Caco-2 (cell line): ENCODE measurements around the gene REPIN1. TPM values are rescaled to one million over a fixed set of nuclear protein-coding genes. Genes with fewer than 3 reads are reported as not detected.

Experiments used
- BruUV-seq: library from RNA; stranded (reverse); fragments of 400-500 nt; replicated peaks from 2 replicates; lab custom pipeline; 2021; lab: Mats Ljungman, UMichigan
- CTCF ChIA-PET: fragments of 300-600 bp; sonication (Branson Sonifier 250); formaldehyde crosslinking; loops from one replicate; lab custom pipeline; 2022; ENCODE audit warnings: antibody characterized with exemption; lab: Charles Lee
- POLR2A ChIA-PET: fragments of 300-600 bp; sonication (Branson Sonifier 250); formaldehyde crosslinking; loops from one replicate; lab custom pipeline; 2022; ENCODE audit warnings: antibody characterized with exemption; lab: Charles Lee
- DNase-seq, 2 experiments: peaks; one replicate each; pipeline versions ENCODE4 v3.0.0 to v3.0.0-alpha.2; 2020 to 2022
- H3K27me3 ChIP-seq: replicated peaks from 2 replicates; pipeline ENCODE4 v1.6.0; 2011; ENCODE audit warnings: low read length; ENCODE audit not compliant: control insufficient read depth, insufficient read depth
- H3K36me3 ChIP-seq: 2 replicates; pipeline ENCODE4 v1.5.1; 2011; ENCODE audit warnings: low read length; ENCODE audit not compliant: control insufficient read depth, insufficient read depth
- H3K4me1 ChIP-seq: fragments of 250-450 bp; sonication (Bioruptor Pico); 2 replicates; pipeline ENCODE4 v1.5.1; 2020; ENCODE audit warnings: mild to moderate bottlenecking
- H3K4me3 ChIP-seq: 2 replicates; pipeline ENCODE4 v1.5.1; 2011; ENCODE audit warnings: low read depth, mild to moderate bottlenecking, control low read depth, low read length
- H3K9me3 ChIP-seq: fragments of 250-450 bp; sonication (Bioruptor Pico); 2 replicates; pipeline ENCODE4 v1.5.1; 2020; ENCODE audit warnings: mild to moderate bottlenecking, moderate library complexity
- H3K27ac Mint-ChIP-seq: one replicate; pipeline ENCODE4 v1.8.0; 2022; ENCODE audit warnings: mixed read lengths; ENCODE audit not compliant: unreplicated experiment
- H3K27me3 Mint-ChIP-seq: one replicate; pipeline ENCODE4 v1.8.0; 2022; ENCODE audit warnings: mixed read lengths; ENCODE audit not compliant: insufficient read depth, unreplicated experiment
- H3K36me3 Mint-ChIP-seq: one replicate; pipeline ENCODE4 v1.8.0; 2022; ENCODE audit warnings: mild to moderate bottlenecking, mixed read lengths; ENCODE audit not compliant: insufficient read depth, unreplicated experiment
- H3K4me1 Mint-ChIP-seq: one replicate; pipeline ENCODE4 v1.8.0; 2022; ENCODE audit warnings: low read depth, mixed read lengths; ENCODE audit not compliant: unreplicated experiment
- H3K4me3 Mint-ChIP-seq: one replicate; pipeline ENCODE4 v1.8.0; 2022; ENCODE audit warnings: mild to moderate bottlenecking, moderate library complexity, mixed read lengths; ENCODE audit not compliant: unreplicated experiment
- H3K9me3 Mint-ChIP-seq: one replicate; pipeline ENCODE4 v1.8.0; 2022; ENCODE audit warnings: mixed read lengths; ENCODE audit not compliant: unreplicated experiment
- intact Hi-C: fragments of 100-400 bp; cut with micrococcal nuclease; formaldehyde crosslinking; loops from one replicate; pipeline ENCODE4 v1.10.0; 2022; ENCODE audit not compliant: unreplicated experiment
- total RNA-seq: library from RNA; stranded (reverse); gene quantifications from 2 replicates; pipeline ENCODE4 v1.2.3, GENCODE V29; 2022
- TF ChIP-seq, protein P1 (sequence below), 2 experiments: fragments of 200-600 bp in 1 of 2; IDR thresholded peaks; 1 replicate in 1 of 2; 2 replicates in 1 of 2; pipeline versions ENCODE4 v1.5.1 to v1.8.0; 2011 to 2022; ENCODE audit warnings: antibody characterized with exemption in 1 of 2, control low read depth in 1 of 2, inconsistent platforms in 1 of 2, low read depth in 1 of 2, low read length in 1 of 2, mild to moderate bottlenecking in 1 of 2, moderate library complexity in 1 of 2; ENCODE audit not compliant: insufficient read depth in 1 of 2, severe bottlenecking in 1 of 2, unreplicated experiment in 1 of 2

The REPIN1 gene
- total RNA-seq, 1 experiment from 2014 or later = 148 TPM

DNA sequence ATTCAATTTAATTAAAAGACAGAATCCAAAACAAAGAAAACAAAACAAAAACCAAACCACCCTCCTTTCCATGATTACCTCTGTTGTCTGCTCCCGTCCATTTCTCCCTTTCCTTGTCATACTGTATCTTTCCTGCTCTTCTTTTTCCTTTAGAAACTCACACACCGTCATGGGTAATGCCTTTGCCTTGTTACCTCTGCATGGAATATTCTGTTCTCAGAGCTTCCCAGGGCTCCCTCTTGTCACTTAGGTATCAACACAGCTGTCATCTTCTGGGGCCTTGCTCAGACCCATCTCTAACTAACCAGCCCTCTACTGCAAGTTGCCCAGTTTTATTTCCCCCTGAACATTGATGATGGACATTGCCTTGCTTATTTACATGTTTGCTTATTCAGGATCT lies 51.6 kb downstream of the REPIN1 start:
- H3K4me3 Mint-ChIP-seq = no peak overlapping the region
- no TSS peak for BruUV-seq

DNA sequence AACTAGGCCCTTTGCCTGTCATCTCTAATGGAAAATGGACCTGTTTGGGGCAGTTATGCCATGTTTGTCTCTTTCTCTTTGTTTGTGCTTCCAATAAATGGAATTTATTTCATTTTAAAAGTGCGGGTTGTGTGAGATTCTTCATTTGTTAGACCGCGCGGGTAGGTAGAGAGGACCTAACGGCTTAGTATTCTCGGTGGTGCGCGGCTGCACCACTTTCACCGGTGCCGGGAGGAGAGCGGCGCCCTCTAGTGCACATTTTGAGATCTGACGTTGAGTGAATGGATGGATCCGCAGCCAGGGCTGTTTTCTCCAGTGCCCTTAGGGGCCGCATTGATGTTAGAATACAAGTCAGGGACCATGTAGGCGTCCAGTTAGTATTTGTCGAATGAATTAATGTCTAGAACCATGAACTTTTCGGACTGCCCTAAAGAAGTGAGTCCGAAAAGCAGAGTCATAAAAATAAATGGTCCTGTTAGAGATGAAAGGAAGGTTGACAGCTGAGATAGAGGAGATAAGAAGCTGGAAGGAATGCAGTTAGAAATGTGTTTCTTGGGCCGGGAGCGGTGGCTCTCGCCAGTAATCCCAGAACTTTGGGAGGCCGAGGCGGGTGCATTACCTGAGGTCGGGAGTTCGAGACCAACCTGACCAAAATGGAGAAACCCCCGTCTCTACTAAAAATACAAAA lies 52.5 kb downstream of the REPIN1 start:
- no peak overlapping the region for H3K4me3 ChIP-seq

More for the DNA sequence above, 51.6 kb downstream of the REPIN1 start:
- Histone ChIP-seq H3K9me3 (no peaks in the 10 kb centered on the region), H3K4me1 (0 out of 2 replicates have a peak, but pooled peaks cover 4% of the 10 kb centered on the region), H3K27me3 (no peaks in the 10 kb centered on the region), H3K4me3 (no peak overlapping the region), H3K36me3 (no peaks in the 10 kb centered on the region)
- H3K4me1 Mint-ChIP-seq = peaks cover 10% of the 10 kb centered on the region
- H3K36me3 Mint-ChIP-seq = peaks cover 5% of the 10 kb centered on the region
- H3K27me3 Mint-ChIP-seq = peaks cover 3% of the 10 kb centered on the region
- no peaks in the 10 kb centered on the region for H3K9me3 Mint-ChIP-seq
- intact Hi-C loops = loop anchor here (2.0 kb wide), 1 partner anchor 51 kb away; the partner anchor contains the start of gene REPIN1
- H3K27ac Mint-ChIP-seq = no peak overlapping the region
- ChIA-PET CTCF (interaction anchor here (1.0 kb wide), 1 partner anchor 42 kb away, joined by 3 read pairs; no protein-coding TSS in a partner anchor), POLR2A (no interaction called here)
- TF ChIP-seq, protein P1, sequence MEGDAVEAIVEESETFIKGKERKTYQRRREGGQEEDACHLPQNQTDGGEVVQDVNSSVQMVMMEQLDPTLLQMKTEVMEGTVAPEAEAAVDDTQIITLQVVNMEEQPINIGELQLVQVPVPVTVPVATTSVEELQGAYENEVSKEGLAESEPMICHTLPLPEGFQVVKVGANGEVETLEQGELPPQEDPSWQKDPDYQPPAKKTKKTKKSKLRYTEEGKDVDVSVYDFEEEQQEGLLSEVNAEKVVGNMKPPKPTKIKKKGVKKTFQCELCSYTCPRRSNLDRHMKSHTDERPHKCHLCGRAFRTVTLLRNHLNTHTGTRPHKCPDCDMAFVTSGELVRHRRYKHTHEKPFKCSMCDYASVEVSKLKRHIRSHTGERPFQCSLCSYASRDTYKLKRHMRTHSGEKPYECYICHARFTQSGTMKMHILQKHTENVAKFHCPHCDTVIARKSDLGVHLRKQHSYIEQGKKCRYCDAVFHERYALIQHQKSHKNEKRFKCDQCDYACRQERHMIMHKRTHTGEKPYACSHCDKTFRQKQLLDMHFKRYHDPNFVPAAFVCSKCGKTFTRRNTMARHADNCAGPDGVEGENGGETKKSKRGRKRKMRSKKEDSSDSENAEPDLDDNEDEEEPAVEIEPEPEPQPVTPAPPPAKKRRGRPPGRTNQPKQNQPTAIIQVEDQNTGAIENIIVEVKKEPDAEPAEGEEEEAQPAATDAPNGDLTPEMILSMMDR (IDR thresholded peaks at IDR 0.05; ENCODE audit: insufficient read depth in 1 of 2, low read depth in 1 of 2, low read length in 1 of 2, severe bottlenecking in 1 of 2, unreplicated experiment in 1 of 2) = no peak
- DNase-seq = no peak

DNA sequence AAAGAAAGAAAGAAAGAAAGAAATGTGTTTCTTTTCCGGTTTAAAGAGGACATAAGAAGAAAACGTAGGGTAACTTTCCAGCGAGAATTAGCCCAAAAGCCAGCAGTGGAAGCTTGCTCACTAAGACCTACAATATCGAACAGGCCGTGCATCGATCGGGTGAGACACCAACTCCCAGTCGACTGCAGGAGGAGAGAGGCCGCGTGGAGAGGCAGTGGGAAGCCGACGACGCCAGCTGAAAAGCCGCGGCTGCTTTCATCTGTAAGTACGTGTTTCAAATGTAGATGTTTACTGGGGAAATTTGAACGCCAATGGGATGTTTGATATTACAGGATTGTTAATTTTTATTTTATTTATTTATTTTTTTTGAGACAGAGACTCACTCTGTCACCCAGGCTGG lies 53.2 kb downstream of the REPIN1 start:
- Histone ChIP-seq H3K4me1 (0 out of 2 replicates have a peak, but pooled peaks cover 4% of the 10 kb centered on the region), H3K4me3 (no peak overlapping the region), H3K36me3 (no peaks in the 10 kb centered on the region), H3K27me3 (no peaks in the 10 kb centered on the region), H3K9me3 (no peaks in the 10 kb centered on the region)
- ChIA-PET CTCF (interaction anchor here (0.6 to 0.8 kb wide), 2 partner anchors 43 to 136 kb away, joined by 3 read pairs; no protein-coding TSS in a partner anchor), POLR2A (interaction anchor here (0.6 kb wide), 1 partner anchor 12 kb away, joined by 3 read pairs; no protein-coding TSS in a partner anchor)
- peaks cover 10% of the 10 kb centered on the region for H3K4me1 Mint-ChIP-seq
- H3K27ac Mint-ChIP-seq = peak overlapping the region; percentile 13
- intact Hi-C loops = loop anchor here (1.0 to 2.0 kb wide), 6 partner anchors 17 to 136 kb away; partner anchors contain the start of genes ACTR3C, LRRC61 and REPIN1
- peaks cover 5% of the 10 kb centered on the region for H3K36me3 Mint-ChIP-seq
- H3K9me3 Mint-ChIP-seq = no peaks in the 10 kb centered on the region
- peaks cover 3% of the 10 kb centered on the region for H3K27me3 Mint-ChIP-seq
- TF ChIP-seq, protein P1 (IDR thresholded peaks at IDR 0.05; ENCODE audit: insufficient read depth in 1 of 2, low read depth in 1 of 2, low read length in 1 of 2, severe bottlenecking in 1 of 2, unreplicated experiment in 1 of 2) = no peak
- BruUV-seq = no TSS peak
- no peak for DNase-seq
- no peak overlapping the region for H3K4me3 Mint-ChIP-seq

More for the DNA sequence above, 52.5 kb downstream of the REPIN1 start:
- H3K27me3 ChIP-seq = no peaks in the 10 kb centered on the region
- peak overlapping the region; percentile 30 for H3K4me3 Mint-ChIP-seq
- H3K27me3 Mint-ChIP-seq = peaks cover 3% of the 10 kb centered on the region
- H3K9me3 Mint-ChIP-seq = no peaks in the 10 kb centered on the region
- intact Hi-C loops = loop anchor here (1.0 to 2.0 kb wide), 6 partner anchors 16 to 135 kb away; partner anchors contain the start of genes ACTR3C, LRRC61 and REPIN1
- H3K36me3 Mint-ChIP-seq = peaks cover 5% of the 10 kb centered on the region
- peak; percentile 88 to 91 for DNase-seq
- no peaks in the 10 kb centered on the region for H3K9me3 ChIP-seq
- H3K4me1 ChIP-seq = 0 out of 2 replicates have a peak, but pooled peaks cover 4% of the 10 kb centered on the region
- TF ChIP-seq, protein P1 (IDR thresholded peaks at IDR 0.05; ENCODE audit: insufficient read depth in 1 of 2, low read depth in 1 of 2, low read length in 1 of 2, severe bottlenecking in 1 of 2, unreplicated experiment in 1 of 2) = peak; percentile 85 to 87
- no peaks in the 10 kb centered on the region for H3K36me3 ChIP-seq
- peak overlapping the region; percentile 13 for H3K27ac Mint-ChIP-seq
- ChIA-PET POLR2A (interaction anchor here (0.6 kb wide), 1 partner anchor 13 kb away, joined by 3 read pairs; no protein-coding TSS in a partner anchor), CTCF (interaction anchor here (0.6 to 0.8 kb wide), 2 partner anchors 43 to 136 kb away, joined by 3 read pairs; no protein-coding TSS in a partner anchor)
- no TSS peak for BruUV-seq
- peaks cover 10% of the 10 kb centered on the region for H3K4me1 Mint-ChIP-seq
